ENCODE measurements around the gene UBR4. TPM values are rescaled to one million over a fixed set of nuclear protein-coding genes. Genes with fewer than 3 reads are reported as not detected.

UBR4 gene
- total RNA-seq, 1 donor from 2014 or later: 58.1 TPM

DNA sequence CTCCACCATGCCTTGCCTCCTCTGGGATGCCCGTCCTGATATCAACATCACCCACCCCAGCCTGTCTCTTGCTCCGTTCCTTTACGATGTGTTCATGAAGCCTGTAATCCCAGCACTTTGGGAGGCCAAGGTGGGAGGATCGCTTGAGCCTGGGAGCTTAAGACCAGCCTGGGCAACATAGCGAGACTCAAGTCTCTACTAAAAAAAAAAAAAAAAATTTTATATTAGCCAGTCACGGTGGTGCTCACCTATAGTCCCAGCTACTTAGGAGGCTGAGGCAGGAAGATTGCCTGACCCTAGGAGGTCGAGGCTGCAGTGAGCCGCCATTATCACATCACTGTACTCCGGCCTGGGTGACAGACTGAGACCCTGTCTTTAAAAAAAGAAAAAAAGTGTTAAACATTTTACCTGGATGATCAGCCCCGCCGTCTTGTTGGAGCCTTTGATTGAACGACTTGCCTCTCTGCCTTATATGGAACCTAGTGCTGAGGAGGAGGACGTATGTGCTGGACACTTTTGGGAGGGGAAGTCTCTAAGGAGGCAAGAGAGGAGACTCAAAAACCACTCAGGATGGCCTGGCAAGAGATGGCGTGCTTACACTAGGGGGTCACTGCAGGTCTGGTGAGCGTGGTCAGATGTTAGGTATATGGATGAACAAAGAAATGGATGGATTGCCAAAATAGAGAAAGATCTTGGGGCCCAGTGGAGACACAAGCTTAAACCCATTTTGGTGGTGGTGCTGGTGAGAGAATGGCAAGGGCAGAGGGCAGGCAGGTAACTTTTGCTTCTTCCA, 173.1 kb downstream of the UBR4 start:
- ATAC-seq (ENCODE audit: poor library complexity) (no peak), DNase-seq (no peak)
- intact Hi-C loops (cut with DNase I): no loop called here

GRCh38 chr1:19036041-19036812, 173.8 kb downstream of the UBR4 start:
- DNase-seq (no peak), ATAC-seq (ENCODE audit: poor library complexity) (no peak)
- intact Hi-C loops (cut with DNase I): no loop called here

GRCh38 chr1:19035377-19036040, 174.6 kb downstream of the UBR4 start:
- intact Hi-C loops (cut with DNase I): no loop called here
- ATAC-seq (ENCODE audit: poor library complexity) (no peak), DNase-seq (no peak)

GRCh38 chr1:19034721-19035120, 175.3 kb downstream of the UBR4 start:
- no peak for DNase-seq
- intact Hi-C loops (cut with DNase I): no loop called here
- no peak for ATAC-seq (ENCODE audit: poor library complexity)

- ATAC-seq (ENCODE audit: poor library complexity) (no peak), DNase-seq (no peak)
- intact Hi-C loops (cut with DNase I): no loop called here
These were observed 176.0 kb downstream of the UBR4 start for GRCh38 chr1:19033926-19034680.

DNA sequence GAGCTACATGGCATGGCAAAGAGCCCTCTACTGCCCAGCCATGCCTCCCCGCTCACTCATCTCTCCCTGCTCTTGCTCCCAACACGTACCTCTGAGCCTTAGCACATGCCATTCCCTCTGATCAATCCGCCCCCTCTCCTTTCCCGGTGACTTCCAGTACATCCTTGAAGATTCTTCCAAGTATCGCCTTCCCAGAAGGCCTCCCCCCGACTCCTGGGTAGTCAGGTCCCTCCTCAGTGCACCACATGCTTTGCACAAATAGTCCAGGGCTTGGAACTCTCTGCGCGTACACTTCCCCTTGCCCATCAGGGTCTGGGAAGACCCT, 176.6 kb downstream of the UBR4 start:
- intact Hi-C loops (cut with DNase I): no loop called here
- ATAC-seq (ENCODE audit: poor library complexity): no peak

DNA sequence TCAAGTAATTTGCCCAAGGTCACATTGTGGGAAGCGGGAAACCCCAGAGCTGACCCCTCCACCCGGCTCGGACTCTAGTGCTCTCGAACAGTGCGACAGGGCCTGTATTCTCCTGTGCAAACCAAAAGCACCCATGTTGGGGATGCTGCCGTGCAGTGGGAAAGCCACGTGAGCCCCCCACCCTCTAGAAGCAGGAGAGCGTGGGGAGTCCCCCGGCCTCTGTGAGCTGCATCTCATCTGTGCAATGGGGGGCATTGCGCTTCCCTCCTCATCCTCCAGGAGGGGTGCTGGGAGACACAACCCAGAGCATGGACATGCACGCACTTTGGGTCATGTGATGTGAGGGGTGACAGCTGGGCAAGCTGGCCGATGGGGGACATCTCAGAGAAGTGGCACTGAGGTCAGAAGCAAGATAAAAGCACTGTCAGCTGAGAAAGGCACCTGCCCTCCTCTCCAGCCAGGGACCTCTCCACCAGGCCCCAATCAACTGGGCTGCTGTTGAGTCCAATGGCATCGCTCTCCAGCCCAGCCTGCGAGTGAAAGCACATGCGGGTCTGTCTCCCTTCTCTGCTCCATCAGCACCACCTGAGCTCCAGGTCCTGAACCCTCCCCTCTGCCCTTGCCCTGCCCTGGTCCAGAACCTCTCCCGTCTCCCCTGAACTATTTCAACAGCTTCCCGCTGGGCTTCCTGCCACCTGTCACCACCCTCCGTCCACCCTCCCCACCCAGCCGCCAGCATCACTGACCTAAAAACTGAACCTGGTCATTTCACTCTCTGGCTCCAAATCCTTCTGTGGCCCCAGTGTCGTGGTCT, 177.2 kb downstream of the UBR4 start:
- DNase-seq: no peak
- intact Hi-C loops (cut with DNase I): no loop called here
- ATAC-seq (ENCODE audit: poor library complexity): no peak

More for the DNA sequence above, 176.6 kb downstream of the UBR4 start:
- no peak for DNase-seq

DNA sequence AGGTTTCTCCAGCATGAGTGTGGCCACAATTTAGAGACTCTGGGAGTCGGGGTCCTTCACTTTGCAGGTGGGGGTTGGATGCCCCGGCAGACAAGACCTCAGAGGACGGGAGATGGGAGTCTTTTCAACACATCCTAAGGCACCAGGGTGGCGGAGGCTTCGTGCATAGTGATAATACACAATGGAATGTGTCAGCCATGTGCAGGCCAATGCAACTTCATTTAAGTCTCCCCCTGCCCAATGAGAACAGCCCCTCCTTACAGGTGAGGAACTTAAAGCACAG, 177.7 kb downstream of the UBR4 start:
- no peak for ATAC-seq (ENCODE audit: poor library complexity)
- intact Hi-C loops (cut with DNase I): no loop called here
- no peak for DNase-seq

- intact Hi-C loops (cut with DNase I): no loop called here
- ATAC-seq (ENCODE audit: poor library complexity) (no peak), DNase-seq (no peak)
These were observed 180.6 kb downstream of the UBR4 start for GRCh38 chr1:19029191-19030085.

DNA sequence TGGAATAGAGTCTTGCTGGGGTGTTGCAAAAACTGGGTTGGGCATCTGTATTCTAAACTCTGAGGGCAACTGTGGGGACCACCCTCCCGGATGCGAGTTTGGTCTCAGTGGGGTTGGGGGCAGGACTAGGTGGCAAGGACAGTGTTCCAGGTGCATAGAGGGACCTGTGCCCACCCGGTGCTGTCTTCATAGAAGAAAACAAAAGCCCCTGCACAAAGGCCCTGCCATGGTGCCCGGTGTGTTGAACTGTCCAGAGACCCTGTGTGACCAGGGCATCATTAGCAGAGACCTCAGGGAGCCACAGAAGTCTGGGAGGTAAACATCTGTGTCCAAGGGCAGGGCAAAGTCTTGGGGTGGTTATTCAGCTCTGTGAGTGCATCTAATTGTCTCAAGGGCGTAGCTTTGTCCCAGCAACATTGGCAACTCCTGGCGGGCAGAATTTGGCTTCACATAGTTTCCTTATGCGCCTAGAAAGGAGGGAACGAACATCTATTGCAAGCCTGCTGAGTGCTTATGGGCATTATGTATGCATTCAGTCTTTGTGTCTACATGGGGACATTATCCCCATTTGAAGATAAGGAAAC, 181.4 kb downstream of the UBR4 start:
- no peak for DNase-seq
- intact Hi-C loops (cut with DNase I): no loop called here
- no peak for ATAC-seq (ENCODE audit: poor library complexity)

GRCh38 chr1:19028110-19028509, 182.0 kb downstream of the UBR4 start:
- DNase-seq (no peak), ATAC-seq (ENCODE audit: poor library complexity) (no peak)
- intact Hi-C loops (cut with DNase I): no loop called here

Other genes with a start within 250 kb of the UBR4 start
- gene EMC1, start 41.3 kb upstream of the UBR4 start, total RNA-seq: 23.7 TPM
- 10.8 TPM for gene MRTO4, start 41.5 kb upstream of the UBR4 start, total RNA-seq
- not detected for gene AKR7A3, start 78.5 kb upstream of the UBR4 start, total RNA-seq
- 40.6 TPM for gene AKR7A2, start 101.9 kb upstream of the UBR4 start, total RNA-seq
- gene SLC66A1, start 102.1 kb upstream of the UBR4 start, total RNA-seq: 5.8 TPM

Measured in Right ventricle myocardium superior (tissue), 1 donor.